GM21825 (cell line): ENCODE data around the gene SKIL.

ENCODE experiments used
- ATAC-seq: cut with Tn5 transposase; IDR thresholded peaks from one replicate; pipeline ENCODE4 v1.9.1; 2021; ENCODE audit warnings: mild to moderate bottlenecking, moderate library complexity; ENCODE audit not compliant: unreplicated experiment

Gene SKIL

GRCh38 chr3:170391108-170391507 lies 33.6 kb downstream of the SKIL start:
- ATAC-seq, result no peak

- no peak for ATAC-seq
Observed at GRCh38 chr3:170397685-170398084, 40.2 kb downstream of the SKIL start.

- ATAC-seq, result no peak
Observed at GRCh38 chr3:170405101-170405500, 47.6 kb downstream of the SKIL start.

GRCh38 chr3:170410428-170411029 lies 53.0 kb downstream of the SKIL start:
- no peak for ATAC-seq

- ATAC-seq, result no peak
Observed at GRCh38 chr3:170413291-170413690, 55.8 kb downstream of the SKIL start.

- ATAC-seq, result no peak
Observed at GRCh38 chr3:170414202-170414663, 56.7 kb downstream of the SKIL start.

GRCh38 chr3:170417090-170417489 lies 59.6 kb downstream of the SKIL start:
- no peak for ATAC-seq

- no peak for ATAC-seq
Observed at GRCh38 chr3:170418422-170419398, 61.2 kb downstream of the SKIL start, which contains the start of gene CLDN11. TSS of gene CLDN11 (plus strand) at chr3:170418868. CDS start at chr3:170419067, 199 bp downstream.

GRCh38 chr3:170419557-170420087 lies 62.1 kb downstream of the SKIL start:
- no peak for ATAC-seq

GRCh38 chr3:170420307-170420821 lies 62.8 kb downstream of the SKIL start:
- ATAC-seq, result no peak

GRCh38 chr3:170421111-170421641 lies 63.7 kb downstream of the SKIL start:
- no peak for ATAC-seq

- no peak for ATAC-seq
Observed at GRCh38 chr3:170421758-170422157, 64.2 kb downstream of the SKIL start.

- ATAC-seq, result no peak
Observed at GRCh38 chr3:170423001-170423615, 65.6 kb downstream of the SKIL start.

- ATAC-seq, result no peak
Observed at GRCh38 chr3:170424879-170425278, 67.4 kb downstream of the SKIL start.

- ATAC-seq, result no peak
Observed at GRCh38 chr3:170425491-170426239, 68.2 kb downstream of the SKIL start.

GRCh38 chr3:170426240-170426797 lies 68.8 kb downstream of the SKIL start:
- ATAC-seq, result no peak

GRCh38 chr3:170428095-170428494 lies 70.6 kb downstream of the SKIL start:
- ATAC-seq, result no peak

GRCh38 chr3:170429050-170429449 lies 71.5 kb downstream of the SKIL start:
- ATAC-seq, result no peak

GRCh38 chr3:170431054-170431453 lies 73.5 kb downstream of the SKIL start:
- no peak for ATAC-seq

GRCh38 chr3:170432416-170432815 lies 74.9 kb downstream of the SKIL start:
- ATAC-seq, result no peak
